ENCODE measurements around the gene LRMDA.

DNA sequence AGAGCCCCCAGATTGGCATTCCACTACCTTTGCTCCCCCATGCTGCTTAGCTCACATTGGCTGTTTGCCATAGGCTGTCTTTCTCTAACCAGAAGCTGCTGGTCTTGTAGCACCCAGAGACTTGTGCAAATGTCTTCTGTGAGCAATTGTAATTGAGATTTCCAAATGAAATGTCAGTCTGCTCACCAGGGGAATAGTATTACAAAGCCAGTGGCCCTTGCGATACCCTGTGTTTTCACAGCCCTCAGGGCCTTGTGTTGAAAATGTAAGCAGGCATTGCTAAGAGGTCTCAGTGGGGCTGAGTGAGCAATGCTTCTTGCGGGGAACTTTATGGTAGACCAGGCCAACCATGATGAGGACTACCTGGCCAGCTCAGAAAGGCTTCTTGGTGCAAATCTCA lies 746.5 kb downstream of the LRMDA start:
- TF ChIP-seq, protein P1, sequence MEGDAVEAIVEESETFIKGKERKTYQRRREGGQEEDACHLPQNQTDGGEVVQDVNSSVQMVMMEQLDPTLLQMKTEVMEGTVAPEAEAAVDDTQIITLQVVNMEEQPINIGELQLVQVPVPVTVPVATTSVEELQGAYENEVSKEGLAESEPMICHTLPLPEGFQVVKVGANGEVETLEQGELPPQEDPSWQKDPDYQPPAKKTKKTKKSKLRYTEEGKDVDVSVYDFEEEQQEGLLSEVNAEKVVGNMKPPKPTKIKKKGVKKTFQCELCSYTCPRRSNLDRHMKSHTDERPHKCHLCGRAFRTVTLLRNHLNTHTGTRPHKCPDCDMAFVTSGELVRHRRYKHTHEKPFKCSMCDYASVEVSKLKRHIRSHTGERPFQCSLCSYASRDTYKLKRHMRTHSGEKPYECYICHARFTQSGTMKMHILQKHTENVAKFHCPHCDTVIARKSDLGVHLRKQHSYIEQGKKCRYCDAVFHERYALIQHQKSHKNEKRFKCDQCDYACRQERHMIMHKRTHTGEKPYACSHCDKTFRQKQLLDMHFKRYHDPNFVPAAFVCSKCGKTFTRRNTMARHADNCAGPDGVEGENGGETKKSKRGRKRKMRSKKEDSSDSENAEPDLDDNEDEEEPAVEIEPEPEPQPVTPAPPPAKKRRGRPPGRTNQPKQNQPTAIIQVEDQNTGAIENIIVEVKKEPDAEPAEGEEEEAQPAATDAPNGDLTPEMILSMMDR (IDR thresholded peaks at IDR 0.05; ENCODE audit: extremely low read depth in 1 of 2, insufficient read depth in 1 of 2, low read depth in 1 of 2, low read length in 2 of 2) = no peak
- TF ChIP-seq POLR2AphosphoS5 (IDR thresholded peaks at IDR 0.05; ENCODE audit: insufficient read depth, low read depth, low read length) (no peak), POLR2A (IDR thresholded peaks at IDR 0.05; ENCODE audit: low read depth, low read length) (no peak)
- TF ChIP-seq, protein P2, sequence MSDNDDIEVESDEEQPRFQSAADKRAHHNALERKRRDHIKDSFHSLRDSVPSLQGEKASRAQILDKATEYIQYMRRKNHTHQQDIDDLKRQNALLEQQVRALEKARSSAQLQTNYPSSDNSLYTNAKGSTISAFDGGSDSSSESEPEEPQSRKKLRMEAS (IDR thresholded peaks at IDR 0.05; ENCODE audit: insufficient read depth, insufficient read length) = no peak
